Epithelial cell of prostate (primary cell): ENCODE data around the gene WWOX.

ENCODE experiments used
- DNase-seq: peaks from one replicate; pipeline ENCODE4 v3.0.0-alpha.2; 2011; ENCODE audit warnings: low read depth, low spot score
- H3K27ac ChIP-seq: fragments of 450-650 bp; 2 replicates; pipeline ENCODE4 v1.5.1; 2017; ENCODE audit warnings: mild to moderate bottlenecking

Gene WWOX

GRCh38 chr16:78882751-78883150, 783.3 kb downstream of the WWOX start:
- no peak overlapping the region for H3K27ac ChIP-seq
- DNase-seq = no peak

GRCh38 chr16:78884204-78884603, 784.8 kb downstream of the WWOX start:
- H3K27ac ChIP-seq = no peak overlapping the region
- peak; percentile 8 for DNase-seq

GRCh38 chr16:78889346-78889745, 789.9 kb downstream of the WWOX start:
- DNase-seq = no peak
- H3K27ac ChIP-seq = no peak overlapping the region

GRCh38 chr16:78890373-78890895, 791.0 kb downstream of the WWOX start:
- no peak overlapping the region for H3K27ac ChIP-seq
- DNase-seq = no peak

GRCh38 chr16:78892951-78893733, 793.7 kb downstream of the WWOX start:
- no peak overlapping the region for H3K27ac ChIP-seq
- no peak for DNase-seq

GRCh38 chr16:78894886-78895285, 795.4 kb downstream of the WWOX start:
- DNase-seq = no peak
- no peak overlapping the region for H3K27ac ChIP-seq

- H3K27ac ChIP-seq = no peak overlapping the region
- no peak for DNase-seq
These were observed 796.2 kb downstream of the WWOX start for GRCh38 chr16:78895681-78896080.

- H3K27ac ChIP-seq = no peak overlapping the region
- no peak for DNase-seq
These were observed 796.8 kb downstream of the WWOX start for GRCh38 chr16:78896280-78896679.

GRCh38 chr16:78897299-78897698, 797.8 kb downstream of the WWOX start:
- no peak for DNase-seq
- no peak overlapping the region for H3K27ac ChIP-seq

GRCh38 chr16:78900044-78900811, 800.8 kb downstream of the WWOX start:
- DNase-seq = no peak
- no peak overlapping the region for H3K27ac ChIP-seq

- no peak overlapping the region for H3K27ac ChIP-seq
- DNase-seq = no peak
These were observed 801.5 kb downstream of the WWOX start for GRCh38 chr16:78900966-78901365.

GRCh38 chr16:78902321-78902720, 802.9 kb downstream of the WWOX start:
- no peak overlapping the region for H3K27ac ChIP-seq
- no peak for DNase-seq

GRCh38 chr16:78903237-78903636, 803.8 kb downstream of the WWOX start:
- no peak for DNase-seq
- H3K27ac ChIP-seq = no peak overlapping the region

- no peak overlapping the region for H3K27ac ChIP-seq
- DNase-seq = no peak
These were observed 804.4 kb downstream of the WWOX start for GRCh38 chr16:78903843-78904242.

GRCh38 chr16:78906135-78906534, 806.7 kb downstream of the WWOX start:
- no peak overlapping the region for H3K27ac ChIP-seq
- no peak for DNase-seq

GRCh38 chr16:78909226-78909625, 809.8 kb downstream of the WWOX start:
- no peak overlapping the region for H3K27ac ChIP-seq
- no peak for DNase-seq

- DNase-seq = no peak
These were observed 816.4 kb downstream of the WWOX start for GRCh38 chr16:78915811-78916345.

GRCh38 chr16:78916928-78917545, 817.6 kb downstream of the WWOX start:
- H3K27ac ChIP-seq = no peak overlapping the region
- DNase-seq = no peak

More at GRCh38 chr16:78915811-78916345, 816.4 kb downstream of the WWOX start:
- H3K27ac ChIP-seq = no peak overlapping the region

GRCh38 chr16:78918805-78919305, 819.4 kb downstream of the WWOX start:
- no peak overlapping the region for H3K27ac ChIP-seq
- DNase-seq = no peak

GRCh38 chr16:78919852-78920251, 820.4 kb downstream of the WWOX start:
- DNase-seq = no peak
- H3K27ac ChIP-seq = no peak overlapping the region
